GM19455 (cell line): ENCODE results near the gene SON.
"Not testable (repeated sequence)": the region's sequence is repeated elsewhere in the genome, so short reads cannot be mapped to it uniquely, and the experiment has no call there.

ENCODE experiments used
- ATAC-seq: cut with Tn5 transposase; IDR thresholded peaks from one replicate; pipeline ENCODE4 v1.9.1; 2021; ENCODE audit not compliant: unreplicated experiment

Gene SON

DNA sequence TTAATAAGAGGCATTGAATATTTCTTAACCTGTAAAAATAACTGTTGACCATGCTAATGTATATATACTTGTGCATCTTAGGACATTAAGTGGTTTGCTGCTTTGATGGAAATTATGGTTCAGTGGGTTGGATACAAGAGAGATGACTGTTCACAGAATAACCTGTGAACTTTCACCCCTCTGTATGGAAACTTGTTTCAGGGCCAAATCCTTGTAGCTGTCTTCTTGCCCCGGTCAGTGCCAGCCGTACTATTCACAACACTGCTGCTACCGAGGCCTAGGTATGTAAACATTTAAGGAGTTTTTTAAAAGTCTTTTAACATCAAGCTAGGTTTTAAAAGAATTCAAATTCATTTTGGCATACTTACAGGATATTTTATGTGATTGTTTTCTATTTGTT, 29.5 kb downstream of the SON start:
- ATAC-seq = no peak

DNA sequence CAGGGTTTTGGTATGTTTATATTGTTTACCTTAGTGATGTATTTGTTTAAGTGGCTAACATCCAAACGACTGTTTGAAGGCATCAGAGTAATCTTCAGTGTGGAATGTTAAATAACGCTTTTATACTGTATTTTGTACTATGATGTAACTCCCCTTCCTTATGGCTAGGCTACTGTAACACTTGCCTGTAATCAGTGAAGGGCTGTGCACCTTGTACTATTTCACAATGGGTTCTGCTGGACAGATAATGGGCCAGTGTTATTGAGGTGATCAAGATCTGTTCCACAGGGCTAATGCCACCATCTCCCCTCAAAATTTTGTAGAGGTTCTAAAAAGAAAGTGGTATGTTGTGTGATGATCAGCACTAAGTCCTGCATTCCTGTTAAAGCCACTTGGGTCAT, 33.9 kb downstream of the SON start:
- not testable (repeated sequence) for ATAC-seq

DNA sequence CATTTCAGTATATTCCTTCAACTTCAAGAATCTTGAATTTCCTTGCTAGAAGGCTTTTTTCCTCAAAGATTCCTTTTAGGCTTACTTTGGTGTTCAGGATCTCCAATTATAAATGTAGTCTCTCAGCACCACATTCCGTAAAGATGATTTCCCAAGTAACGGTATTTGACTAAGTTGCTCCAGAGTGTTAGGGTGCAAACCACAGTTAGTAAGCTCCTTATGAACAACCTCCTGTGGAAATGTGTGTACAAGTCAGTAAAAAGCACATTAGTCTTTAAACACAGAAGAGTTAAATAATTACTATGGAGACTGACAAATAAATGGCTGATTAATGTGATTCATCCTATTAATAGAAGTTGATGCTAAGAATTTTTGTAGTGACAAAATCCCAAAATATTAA, 35.4 kb downstream of the SON start:
- ATAC-seq = no peak

- ATAC-seq = no peak
Observed at GRCh38 chr21:33578959-33579542, 36.2 kb downstream of the SON start.

DNA sequence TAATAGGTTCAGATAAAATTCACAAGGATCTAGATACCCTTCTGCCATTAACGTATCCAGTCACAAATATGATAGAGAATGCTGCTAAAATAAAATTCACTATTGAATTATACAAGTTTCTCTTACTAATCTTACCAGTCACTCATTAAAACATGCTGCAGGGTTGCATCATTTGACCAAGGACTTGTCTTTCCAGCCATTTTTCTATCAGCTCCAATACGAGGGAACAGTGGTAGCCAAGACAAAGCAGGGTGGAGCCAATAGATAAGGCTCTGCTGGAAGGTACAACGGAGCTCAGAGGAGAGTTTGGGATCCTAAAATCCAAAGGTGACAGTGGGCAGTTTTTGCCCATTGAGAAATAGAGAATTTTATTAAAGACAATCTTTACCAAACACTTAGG, 41.6 kb downstream of the SON start:
- ATAC-seq = no peak

- no peak for ATAC-seq
Observed at GRCh38 chr21:33586927-33587326, 44.1 kb downstream of the SON start.

GRCh38 chr21:33587792-33588484, 45.1 kb downstream of the SON start:
- peak; percentile 28 for ATAC-seq

- peak; percentile 89 for ATAC-seq
Observed at GRCh38 chr21:33588485-33589335, 45.9 kb downstream of the SON start, which contains the start of gene DONSON. Gene DONSON, minus strand, starts transcription at chr21:33588684. Its CDS starts 43 bp downstream, at chr21:33588641.

DNA sequence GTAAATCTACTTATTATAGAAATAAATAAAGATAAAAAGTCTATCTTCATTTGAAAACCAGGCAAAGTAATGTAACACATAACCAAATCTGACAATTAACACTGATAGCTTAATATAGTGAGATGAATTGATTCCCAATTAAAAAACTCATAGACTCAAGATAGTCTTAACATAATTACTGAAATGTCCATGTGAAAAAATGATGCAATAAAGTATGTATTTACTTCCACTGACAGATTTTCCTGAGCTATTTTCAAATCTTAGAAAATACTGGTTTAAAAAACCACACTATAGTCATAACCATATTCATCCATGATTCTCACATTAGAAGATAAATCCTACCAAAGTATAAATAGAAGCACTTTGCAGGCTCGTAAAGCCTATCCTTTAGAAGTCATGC, 55.2 kb downstream of the SON start:
- ATAC-seq = no peak

DNA sequence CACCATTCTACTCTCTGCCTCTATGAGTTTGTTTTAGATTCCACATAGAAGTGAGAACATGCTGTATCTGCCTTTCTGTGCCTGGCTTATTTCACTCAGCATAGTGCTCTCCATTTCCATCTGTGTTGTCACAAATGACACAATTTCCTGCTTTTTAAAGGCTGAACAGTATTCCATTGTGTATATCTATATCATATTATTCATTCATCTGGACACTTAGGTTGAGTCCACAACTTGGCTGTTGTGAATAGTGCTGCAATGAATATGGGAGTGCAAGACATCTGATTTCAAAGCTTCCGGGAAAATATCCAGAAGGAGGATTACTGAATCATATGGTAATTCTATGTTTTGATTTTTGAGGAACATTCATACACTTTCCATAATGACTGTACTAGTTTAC, 65.7 kb downstream of the SON start:
- ATAC-seq = no peak

DNA sequence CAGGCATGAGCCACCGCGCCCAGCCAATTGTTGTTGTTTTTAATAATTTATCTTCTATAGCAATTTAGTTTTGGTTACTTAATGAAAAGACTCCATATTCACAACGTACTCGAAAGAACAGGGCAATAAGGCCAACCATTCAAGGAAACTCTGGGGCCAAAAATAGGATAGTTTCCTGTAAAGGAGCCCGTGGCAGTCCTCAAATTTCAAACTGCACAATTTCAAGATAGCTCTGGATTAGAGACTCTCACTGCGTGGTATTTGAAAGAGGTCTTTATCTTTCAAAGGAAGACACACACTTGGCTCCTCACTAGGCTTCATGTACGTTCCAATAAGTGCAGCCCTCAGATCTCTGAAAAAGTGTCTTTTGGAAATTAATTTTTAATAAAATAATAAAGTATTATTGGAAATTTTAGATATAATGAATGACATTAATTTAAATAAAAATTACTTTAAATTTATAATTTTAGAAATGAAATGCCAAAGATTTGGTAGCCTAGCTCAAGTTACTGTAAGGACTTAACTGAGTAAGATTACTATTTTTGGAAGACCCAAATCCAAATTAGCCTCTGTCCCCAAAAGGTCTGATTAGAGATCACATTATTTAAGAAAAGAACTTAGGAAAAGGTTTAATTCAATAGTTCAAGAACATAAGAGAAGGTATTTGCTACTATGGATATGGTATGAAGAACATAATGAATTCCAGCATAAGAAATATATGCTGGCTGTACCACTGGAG, 68.3 kb downstream of the SON start:
- ATAC-seq = no peak

DNA sequence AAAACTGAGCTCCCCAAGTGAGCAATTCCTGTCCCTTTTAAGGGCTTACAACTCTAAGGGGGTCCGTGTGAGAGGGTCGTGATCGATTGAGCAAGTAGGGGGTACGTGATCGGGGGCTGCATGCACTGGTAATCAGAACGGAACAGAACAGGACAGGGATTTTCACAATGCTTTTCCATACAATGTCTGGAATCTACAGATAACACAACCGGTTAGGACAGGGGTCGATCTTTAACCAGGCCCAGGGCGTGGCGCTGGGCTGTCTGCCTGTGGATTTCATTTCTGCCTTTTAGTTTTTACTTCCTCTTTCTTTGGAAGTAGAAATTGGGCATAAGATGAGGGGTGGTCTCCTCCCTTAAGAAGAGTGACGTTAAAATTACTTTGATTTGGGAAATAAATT, 74.7 kb downstream of the SON start:
- not testable (repeated sequence) for ATAC-seq

DNA sequence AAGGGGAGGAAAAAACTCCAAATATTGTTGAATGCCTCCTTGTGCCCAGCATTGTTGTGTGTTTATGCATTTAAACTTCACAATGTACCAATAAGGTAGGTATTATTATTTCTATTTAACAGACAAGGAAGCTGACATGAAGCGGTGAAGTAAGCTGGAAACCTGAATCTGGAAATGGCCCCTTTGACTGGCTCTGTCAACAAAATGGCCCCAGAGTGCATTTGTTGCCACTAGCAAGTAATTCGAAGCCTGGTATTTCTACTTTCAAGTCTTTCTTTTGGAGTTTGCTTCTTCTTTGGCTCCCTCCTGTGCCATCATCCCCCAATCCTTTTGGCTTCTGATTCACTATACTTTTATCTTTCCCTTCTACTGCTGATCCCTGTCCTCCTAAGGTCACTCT, 75.6 kb downstream of the SON start:
- ATAC-seq = no peak

DNA sequence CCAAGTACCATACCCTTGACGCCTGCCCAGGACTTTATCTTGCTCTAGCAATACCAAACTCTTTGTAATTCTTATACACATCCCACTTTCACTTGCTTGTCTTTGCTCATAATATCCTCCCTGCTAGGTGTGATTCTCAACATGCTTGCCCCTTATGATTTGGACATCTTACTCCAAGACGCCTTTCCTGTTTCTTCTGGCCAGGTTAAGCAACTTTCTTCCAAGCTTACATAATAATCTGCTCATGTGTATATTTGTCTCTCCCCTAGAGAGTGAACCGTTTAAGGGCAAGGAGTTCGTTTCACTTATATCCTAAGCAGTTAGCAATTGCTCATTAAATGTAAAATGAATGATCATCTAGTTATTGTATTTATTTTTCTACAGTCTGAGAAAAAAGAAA, 76.9 kb downstream of the SON start:
- no peak for ATAC-seq

- ATAC-seq = no peak
Observed at GRCh38 chr21:33622253-33622652, 79.4 kb downstream of the SON start.

DNA sequence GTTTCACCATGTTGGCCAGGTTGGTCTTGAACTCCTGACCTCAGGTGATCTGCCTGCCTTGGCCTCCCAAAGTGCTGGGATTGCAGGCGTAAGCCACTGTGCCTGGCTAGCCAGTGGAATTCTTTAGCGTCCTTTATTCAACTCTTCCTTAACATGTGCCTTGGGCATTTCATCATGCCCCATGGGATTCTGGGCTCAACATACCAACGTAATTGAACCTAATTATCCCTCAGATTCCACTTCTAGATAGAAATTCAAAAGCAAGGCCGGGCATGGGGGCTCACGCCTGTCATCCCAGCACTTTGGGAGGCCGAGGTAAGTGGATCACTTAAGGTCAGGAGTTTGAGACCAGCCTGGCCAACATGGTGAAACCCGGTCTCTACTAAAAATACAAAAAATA, 83.3 kb downstream of the SON start:
- ATAC-seq = not testable (repeated sequence)
